GM12878 (cell line): ENCODE measurements around the gene PCCB. TPM values are rescaled to one million over a fixed set of nuclear protein-coding genes. Genes with fewer than 3 reads are reported as not detected.

Experiments used
- ATAC-seq: fragments of 200-7000 bp; cut with Tn5 transposase; 3 replicates; pipeline ENCODE4 v1.9.1; 2020; ENCODE audit warnings: mild to moderate bottlenecking, moderate library complexity
- BruUV-seq: library from RNA; stranded (reverse); fragments of 400-500 nt; replicated peaks from 2 replicates; lab custom pipeline; 2021; lab: Mats Ljungman, UMichigan
- CTCF ChIA-PET: fragments of 300-600 bp; sonication (Branson Sonifier 250); formaldehyde crosslinking; extraction: SDS; loops from one replicate; lab custom pipeline; 2021; ENCODE audit warnings: inconsistent platforms; lab: Yijun Ruan, JAX
- POLR2A ChIA-PET: fragments of 350-600 bp; formaldehyde crosslinking; extraction: SDS; loops from one replicate; lab custom pipeline; 2021; ENCODE audit warnings: inconsistent platforms; lab: Charles Lee
- RAD21 ChIA-PET: fragments of 300-600 bp; sonication (Branson Sonifier 250); formaldehyde crosslinking; loops from one replicate; lab custom pipeline; 2023; ENCODE audit warnings: antibody characterized with exemption; ENCODE audit not compliant: unreplicated experiment; lab: Charles Lee
- SMC1A ChIA-PET: fragments of 300-600 bp; sonication (Branson Sonifier 250); formaldehyde crosslinking; loops from one replicate; lab custom pipeline; 2023; ENCODE audit not compliant: unreplicated experiment, uncharacterized antibody; lab: Charles Lee
- DNase-seq: peaks from one replicate; pipeline ENCODE4 v3.0.0-alpha.2; 2011; ENCODE audit warnings: low read depth, low spot score
- FAIRE-seq: peaks from 3 replicates; lab custom pipeline; 2011; peaks lifted over from hg19 to GRCh38; lab: Jason Lieb, UNC
- H2AFZ ChIP-seq: 2 replicates; pipeline ENCODE4 v1.6.0; 2011; ENCODE audit warnings: low read depth, low read length, control low read depth; ENCODE audit not compliant: control insufficient read depth
- H3K27ac ChIP-seq: 2 replicates; pipeline ENCODE4 v1.5.1; 2011; ENCODE audit warnings: control low read depth; ENCODE audit not compliant: control insufficient read depth, insufficient read depth
- H3K27me3 ChIP-seq, 2 experiments: replicated peaks in 1 of 2; 2 replicates each; pipeline versions ENCODE4 v1.6.0 to v1.6.1; 2011; ENCODE audit warnings: low read length in 1 of 2; ENCODE audit not compliant: control insufficient read depth in 2 of 2, insufficient read depth in 2 of 2
- H3K36me3 ChIP-seq, 2 experiments: 2 replicates each; pipeline ENCODE4 v1.5.1; 2011; ENCODE audit warnings: low read length in 1 of 2; ENCODE audit not compliant: control insufficient read depth in 2 of 2, insufficient read depth in 2 of 2
- H3K4me1 ChIP-seq: 2 replicates; pipeline ENCODE4 v1.6.1; 2011; ENCODE audit warnings: mild to moderate bottlenecking, low read length, moderate library complexity, mixed read lengths; ENCODE audit not compliant: control insufficient read depth, insufficient read depth
- H3K4me2 ChIP-seq: 2 replicates; pipeline ENCODE4 v1.6.0; 2011; ENCODE audit warnings: control low read depth; ENCODE audit not compliant: control insufficient read depth, insufficient read depth
- H3K4me3 ChIP-seq: fragments of 200-600 bp; sonication (generic); 2 replicates; pipeline ENCODE4 v1.5.1; 2016
- H3K79me2 ChIP-seq: 2 replicates; pipeline ENCODE4 v1.6.0; 2011; ENCODE audit warnings: low read length; ENCODE audit not compliant: control insufficient read depth, insufficient read depth
- H3K9ac ChIP-seq: 2 replicates; pipeline ENCODE4 v1.8.0; 2011; ENCODE audit warnings: low read length, control low read depth, mixed read lengths; ENCODE audit not compliant: control insufficient read depth, insufficient read depth
- H3K9me3 ChIP-seq: replicated peaks from 3 replicates; pipeline ENCODE4 v1.5.1; 2011; ENCODE audit warnings: mild to moderate bottlenecking, low read length; ENCODE audit not compliant: control insufficient read depth, insufficient read depth
- H4K20me1 ChIP-seq: 2 replicates; pipeline ENCODE4 v1.6.0; 2011; ENCODE audit not compliant: control insufficient read depth, insufficient read depth
- BHLHE40 ChIP-seq, 2 experiments: fragments of 450-650 bp in 1 of 2; IDR thresholded peaks; 2 replicates each; pipeline ENCODE4 v1.6.1; 2011 to 2017; ENCODE audit warnings: low read depth in 2 of 2, borderline replicate concordance in 1 of 2, improper control_type of control experiment in 1 of 2, low read length in 1 of 2, mild to moderate bottlenecking in 1 of 2
- BMI1 ChIP-seq: fragments of 450-650 bp; IDR thresholded peaks from 2 replicates; pipeline ENCODE4 v1.6.1; 2016; ENCODE audit warnings: mild to moderate bottlenecking, moderate library complexity, borderline replicate concordance
- CBX5 ChIP-seq: sonication (generic); IDR thresholded peaks from 2 replicates; pipeline ENCODE4 v1.6.1; 2016; ENCODE audit warnings: low read depth, moderate library complexity, mild to moderate bottlenecking, inconsistent platforms
- CEBPZ ChIP-seq: fragments of 150-350 bp; IDR thresholded peaks from 2 replicates; pipeline ENCODE4 v1.6.1; 2016; ENCODE audit warnings: low read depth, low read length
- CREB1 ChIP-seq: IDR thresholded peaks from 2 replicates; pipeline ENCODE4 v1.6.1; 2012; ENCODE audit warnings: low read depth, mild to moderate bottlenecking, inconsistent platforms
- DPF2 ChIP-seq: fragments of 450-650 bp; IDR thresholded peaks from 2 replicates; pipeline ENCODE4 v1.6.1; 2017; ENCODE audit warnings: mild to moderate bottlenecking
- IRF4 ChIP-seq: IDR thresholded peaks from 2 replicates; pipeline ENCODE4 v1.6.1; 2011; ENCODE audit warnings: low read depth, low read length
- NFYA ChIP-seq: IDR thresholded peaks from 2 replicates; pipeline ENCODE4 v1.6.1; 2011; ENCODE audit warnings: low read depth, mild to moderate bottlenecking, low read length, improper control_type of control experiment, borderline replicate concordance
- NKRF ChIP-seq: fragments of 450-650 bp; conservative IDR thresholded peaks from 2 replicates; pipeline ENCODE4 v1.6.1; 2017; ENCODE audit warnings: mild to moderate bottlenecking, moderate library complexity
- RBBP5 ChIP-seq: fragments of 200-600 bp; sonication (generic); conservative IDR thresholded peaks from 2 replicates; pipeline ENCODE4 v1.6.1; 2016
- RELB ChIP-seq: fragments of 450-650 bp; IDR thresholded peaks from 2 replicates; pipeline ENCODE4 v1.6.1; 2017; ENCODE audit warnings: low read depth, mild to moderate bottlenecking, moderate library complexity
- SPI1 ChIP-seq: IDR thresholded peaks from 2 replicates; pipeline ENCODE4 v1.6.1; 2011; ENCODE audit warnings: low read depth, mild to moderate bottlenecking, low read length, moderate library complexity, borderline replicate concordance; ENCODE audit not compliant: insufficient read depth
- SREBF1 ChIP-seq: IDR thresholded peaks from 2 replicates; pipeline ENCODE4 v1.6.1; 2012; ENCODE audit warnings: mild to moderate bottlenecking, low read length
- YY1 ChIP-seq: IDR thresholded peaks from 2 replicates; pipeline ENCODE4 v1.6.1; 2011; ENCODE audit warnings: low read depth, mild to moderate bottlenecking, low read length
- in situ Hi-C: fragments of 300-500 bp; cut with MboI; formaldehyde crosslinking; loops from 9 replicates; pipeline ENCODE4 v1.14.3; 2018; ENCODE audit warnings: mixed read lengths
- intact Hi-C: fragments of 100-400 bp; cut with micrococcal nuclease; formaldehyde crosslinking; loops from one replicate; pipeline ENCODE4 v1.14.2; 2022; ENCODE audit not compliant: unreplicated experiment
- polyA plus RNA-seq, 11 experiments: library from polyadenylated mRNA; depleted of rRNA in 4 of 11; unstranded in 6 of 11; stranded (reverse) in 5 of 11; fragments of >200 nt; fragmentation: Nextera tagmentation in 4 of 11; fragmentation: Illumina TruSeq in 1 of 11; extraction: Ambion mirVana in 4 of 11; extraction: Trizol in 1 of 11; gene quantifications; 1 replicate in 1 of 11; 2 replicates in 10 of 11; pipeline versions ENCODE4 v1.2.1 to v1.2.3, GENCODE V29; 2011 to 2016; ENCODE audit warnings: inconsistent platforms in 2 of 11, missing spikeins in 2 of 11, low read depth in 1 of 11
- total RNA-seq, 4 experiments: library from RNA; depleted of rRNA in 3 of 4; stranded (reverse); fragments of >200 nt in 3 of 4; fragmentation: Illumina TruSeq in 1 of 4; extraction: Trizol in 1 of 4; gene quantifications; 2 replicates each; pipeline versions ENCODE4 v1.2.1 to v1.2.3, GENCODE V29; 2013 to 2021

The PCCB gene
- total and polyA plus RNA-seq, 10 of the 15 experiments (the other 5 are each of a cell fraction or from before 2014, with no cell fraction given), result 67.2 to 133 (median 86.9) TPM

GRCh38 chr3:136334209-136334608 is 84.1 kb downstream of the PCCB start:
- in situ Hi-C loops, result no loop called here

More at GRCh38 chr3:136334209-136334608, 84.1 kb downstream of the PCCB start:
- RAD21 ChIA-PET, result interaction anchor here (0.7 to 1.1 kb wide), 3 partner anchors 9 to 418 kb away, joined by 3 to 5 read pairs (median 3); partner anchors contain the start of gene STAG1
- TF ChIP-seq IRF4 (no peak), CEBPZ (no peak), YY1 (no peak), RBBP5 (no peak), RELB (no peak), SPI1 (no peak), SREBF1 (no peak), DPF2 (no peak), BMI1 (no peak), NFYA (no peak), BHLHE40 (IDR thresholded peaks at IDR 0.05; ENCODE audit: borderline replicate concordance in 1 of 2, low read depth in 2 of 2, low read length in 1 of 2) (no peak), CREB1 (no peak), NKRF (no peak), CBX5 (no peak)
- SMC1A ChIA-PET, result interaction anchor here (1.8 kb wide), 1 partner anchor 419 kb away, joined by 5 read pairs; the partner anchor contains the start of gene STAG1
- no peak overlapping the region for H3K9ac ChIP-seq
- FAIRE-seq (no peak), ATAC-seq (no peak), DNase-seq (no peak)
- H3K4me1 ChIP-seq, result no peaks in the 10 kb centered on the region
- H4K20me1 ChIP-seq, result no peaks in the 10 kb centered on the region
- CTCF ChIA-PET, result interaction anchor here (1.3 to 2.1 kb wide), 4 partner anchors 18 to 680 kb away, joined by 3 to 11 read pairs (median 5); no protein-coding TSS in a partner anchor
- H3K36me3 ChIP-seq, result peaks cover 7 to 14% of the 10 kb centered on the region in 2 experiments
- no TSS peak for BruUV-seq
- POLR2A ChIA-PET, result no interaction called here
- no peak overlapping the region for H2AFZ ChIP-seq
- H3K4me3 ChIP-seq, result no peak overlapping the region
- intact Hi-C loops, result no loop called here
- H3K9me3 ChIP-seq, result no peaks in the 10 kb centered on the region
- no peaks in the 10 kb centered on the region for H3K27me3 ChIP-seq
- no peaks in the 10 kb centered on the region for H3K79me2 ChIP-seq
- H3K27ac ChIP-seq, result no peak overlapping the region
- H3K4me2 ChIP-seq, result no peak overlapping the region
